DOHH2 (cell line): ENCODE results near the gene ZMIZ1.

ENCODE experiments used
- H3F3A ChIP-seq: fragments of 200-600 bp; sonication (generic), shearing (Covaris generic); 2 replicates; pipeline ENCODE4 v1.6.0; 2016; ENCODE audit warnings: antibody characterized with exemption, mild to moderate bottlenecking; ENCODE audit not compliant: control insufficient read depth, insufficient read depth
- H3K27ac ChIP-seq: fragments of 200-600 bp; sonication (generic); 2 replicates; pipeline ENCODE4 v1.5.1; 2014; ENCODE audit warnings: low read depth, mild to moderate bottlenecking, low read length, moderate library complexity
- H3K27me3 ChIP-seq: fragments of 200-600 bp; sonication (generic); 2 replicates; pipeline ENCODE4 v1.6.1; 2014; ENCODE audit warnings: mild to moderate bottlenecking, low read length, mixed read lengths; ENCODE audit not compliant: control insufficient read depth
- H3K36me3 ChIP-seq: fragments of 200-600 bp; sonication (generic); 2 replicates; pipeline ENCODE4 v1.6.1; 2014; ENCODE audit warnings: mild to moderate bottlenecking, low read length, moderate library complexity, mixed read lengths; ENCODE audit not compliant: control insufficient read depth
- H3K4me1 ChIP-seq: fragments of 200-600 bp; sonication (generic); 2 replicates; pipeline ENCODE4 v1.6.1; 2014; ENCODE audit warnings: mild to moderate bottlenecking, low read length, mixed read lengths; ENCODE audit not compliant: control insufficient read depth
- H3K4me2 ChIP-seq: fragments of 200-600 bp; sonication (generic); 2 replicates; pipeline ENCODE4 v1.6.0; 2014; ENCODE audit warnings: mild to moderate bottlenecking, low read length, moderate library complexity
- H3K4me3 ChIP-seq: fragments of 200-600 bp; sonication (generic); 2 replicates; pipeline ENCODE4 v1.5.1; 2014; ENCODE audit warnings: mild to moderate bottlenecking, low read length, mixed read lengths
- H3K79me2 ChIP-seq: fragments of 200-600 bp; sonication (generic); 2 replicates; pipeline ENCODE4 v1.6.1; 2014; ENCODE audit warnings: mild to moderate bottlenecking, low read length, mixed read lengths; ENCODE audit not compliant: control insufficient read depth
- H3K9me2 ChIP-seq: fragments of 200-600 bp; sonication (generic); replicated peaks from 2 replicates; pipeline ENCODE4 v1.6.1; 2014; ENCODE audit warnings: mild to moderate bottlenecking, low read length, mixed read lengths; ENCODE audit not compliant: control insufficient read depth
- H3K9me3 ChIP-seq: fragments of 200-600 bp; sonication (generic); 2 replicates; pipeline ENCODE4 v1.6.1; 2014; ENCODE audit warnings: antibody characterized with exemption, low read length, mixed read lengths; ENCODE audit not compliant: control insufficient read depth, insufficient read depth
- H4K20me1 ChIP-seq: fragments of 200-600 bp; sonication (generic); 2 replicates; pipeline ENCODE4 v1.6.0; 2014; ENCODE audit warnings: low read depth, mild to moderate bottlenecking, antibody characterized with exemption, low read length, moderate library complexity; ENCODE audit not compliant: control insufficient read depth, insufficient read depth
- EZH2phosphoT487 ChIP-seq: fragments of 200-600 bp; sonication (generic); IDR thresholded peaks from 2 replicates; pipeline ENCODE4 v1.6.1; 2017; ENCODE audit warnings: borderline replicate concordance, mild to moderate bottlenecking, antibody characterized with exemption, low read length, moderate library complexity, mixed read lengths
- TF ChIP-seq, protein P1 (sequence below): fragments of 200-600 bp; sonication (generic); IDR thresholded peaks from one replicate; pipeline ENCODE4 v1.5.1; 2014; ENCODE audit warnings: antibody characterized with exemption, mild to moderate bottlenecking, low read depth, low read length; ENCODE audit not compliant: poor library complexity, severe bottlenecking

Gene ZMIZ1

DNA sequence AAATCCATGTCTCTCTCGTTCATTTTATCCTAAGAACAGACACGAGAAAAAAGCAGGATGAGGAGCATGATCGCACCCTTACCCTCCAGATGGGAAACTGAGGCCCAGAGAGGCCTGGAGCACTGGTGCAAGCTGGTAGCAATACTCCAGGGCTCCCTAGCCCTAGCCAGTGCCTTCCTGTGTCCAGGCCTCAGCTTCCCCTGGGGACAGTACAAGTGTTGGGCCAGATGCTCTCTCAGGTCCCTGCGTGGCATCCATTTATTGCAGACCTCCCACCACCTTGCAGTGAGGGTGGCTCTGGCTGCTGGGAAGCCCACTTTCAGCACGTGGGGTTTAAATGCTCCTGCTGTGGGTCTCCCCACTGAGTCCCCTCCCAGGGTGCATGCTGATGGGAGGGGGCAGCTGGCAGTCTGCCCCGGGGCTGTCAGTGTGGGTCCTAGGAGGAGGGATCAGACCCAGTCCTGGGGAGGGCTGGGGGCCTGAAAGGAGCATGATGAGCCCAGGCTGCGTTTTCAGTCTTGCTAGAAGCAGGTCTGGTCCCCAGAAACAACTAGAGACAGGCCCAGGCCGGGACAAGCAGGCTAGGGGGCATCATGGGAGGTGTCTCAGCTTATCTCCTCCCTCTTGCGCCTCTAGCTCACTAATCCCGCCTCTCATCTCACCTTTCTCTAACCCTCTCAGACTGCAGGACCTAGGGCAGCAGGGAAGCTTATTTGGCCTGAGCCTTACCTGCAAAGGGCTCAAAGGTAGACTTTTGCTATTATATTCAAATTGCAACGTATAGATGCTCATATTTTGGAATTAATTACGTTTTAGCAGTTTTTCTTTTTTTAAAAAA is 277.8 kb downstream of the ZMIZ1 start:
- H3K27ac ChIP-seq: peak overlapping the region; percentile 70
- peak overlapping the region; percentile 90 for H3K4me3 ChIP-seq
- no peaks in the 10 kb centered on the region for H3K9me3 ChIP-seq
- H4K20me1 ChIP-seq: peaks cover 28% of the 10 kb centered on the region; the same call in 1 of the 2 replicates
- H3K4me2 ChIP-seq: peak overlapping the region; percentile 80
- H3K9me2 ChIP-seq: no peaks in the 10 kb centered on the region
- H3K79me2 ChIP-seq: peaks cover 38% of the 10 kb centered on the region
- H3K4me1 ChIP-seq: peaks cover 25% of the 10 kb centered on the region
- peaks cover 40% of the 10 kb centered on the region for H3K36me3 ChIP-seq
- no peaks in the 10 kb centered on the region for H3K27me3 ChIP-seq
- no peaks in the 10 kb centered on the region for H3F3A ChIP-seq
- no peak for TF ChIP-seq EZH2phosphoT487
- TF ChIP-seq, protein P1, sequence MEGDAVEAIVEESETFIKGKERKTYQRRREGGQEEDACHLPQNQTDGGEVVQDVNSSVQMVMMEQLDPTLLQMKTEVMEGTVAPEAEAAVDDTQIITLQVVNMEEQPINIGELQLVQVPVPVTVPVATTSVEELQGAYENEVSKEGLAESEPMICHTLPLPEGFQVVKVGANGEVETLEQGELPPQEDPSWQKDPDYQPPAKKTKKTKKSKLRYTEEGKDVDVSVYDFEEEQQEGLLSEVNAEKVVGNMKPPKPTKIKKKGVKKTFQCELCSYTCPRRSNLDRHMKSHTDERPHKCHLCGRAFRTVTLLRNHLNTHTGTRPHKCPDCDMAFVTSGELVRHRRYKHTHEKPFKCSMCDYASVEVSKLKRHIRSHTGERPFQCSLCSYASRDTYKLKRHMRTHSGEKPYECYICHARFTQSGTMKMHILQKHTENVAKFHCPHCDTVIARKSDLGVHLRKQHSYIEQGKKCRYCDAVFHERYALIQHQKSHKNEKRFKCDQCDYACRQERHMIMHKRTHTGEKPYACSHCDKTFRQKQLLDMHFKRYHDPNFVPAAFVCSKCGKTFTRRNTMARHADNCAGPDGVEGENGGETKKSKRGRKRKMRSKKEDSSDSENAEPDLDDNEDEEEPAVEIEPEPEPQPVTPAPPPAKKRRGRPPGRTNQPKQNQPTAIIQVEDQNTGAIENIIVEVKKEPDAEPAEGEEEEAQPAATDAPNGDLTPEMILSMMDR: no peak

DNA sequence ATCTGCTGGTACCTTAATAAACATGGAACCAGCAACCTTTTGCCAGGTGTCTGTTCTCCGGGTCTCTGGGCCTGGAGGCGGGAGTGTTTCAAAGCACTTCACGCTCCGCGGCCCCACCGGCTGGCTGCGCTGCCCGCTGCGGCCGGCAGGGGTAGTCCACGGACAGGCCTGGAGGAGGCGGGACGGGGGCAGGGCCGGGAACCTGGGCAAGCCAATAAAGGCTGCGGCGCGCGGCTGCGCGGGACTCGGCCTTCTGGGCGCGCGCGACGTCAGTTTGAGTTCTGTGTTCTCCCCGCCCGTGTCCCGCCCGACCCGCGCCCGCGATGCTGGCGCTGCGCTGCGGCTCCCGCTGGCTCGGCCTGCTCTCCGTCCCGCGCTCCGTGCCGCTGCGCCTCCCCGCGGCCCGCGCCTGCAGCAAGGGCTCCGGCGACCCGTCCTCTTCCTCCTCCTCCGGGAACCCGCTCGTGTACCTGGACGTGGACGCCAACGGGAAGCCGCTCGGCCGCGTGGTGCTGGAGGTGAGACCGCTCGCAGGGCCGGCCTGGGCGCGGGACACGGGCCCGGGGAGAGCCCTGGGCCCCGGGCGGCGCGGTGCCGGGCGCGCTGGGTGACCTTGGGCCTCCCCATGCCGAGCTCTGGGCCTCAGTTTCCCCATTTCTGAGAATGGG is 278.6 kb downstream of the ZMIZ1 start, which contains the start of gene PPIF:
TSS of gene PPIF (plus strand) at position 244 of the 668 bp plus-strand sequence. CDS start at position 324, 80 bp downstream.
- Histone ChIP-seq H3K4me1 (peaks cover 25% of the 10 kb centered on the region), H3K4me3 (peak within 1 kb of the TSS; percentile 90), H3K36me3 (peaks cover 48% of the 10 kb centered on the region), H3F3A (no peaks in the 10 kb centered on the region), H3K4me2 (peak within 1 kb of the TSS; percentile 80), H3K79me2 (peaks cover 40% of the 10 kb centered on the region), H4K20me1 (peaks cover 28% of the 10 kb centered on the region; the same call in 1 of the 2 replicates), H3K27ac (peak within 1 kb of the TSS; percentile 70), H3K27me3 (no peaks in the 10 kb centered on the region), H3K9me2 (no peaks in the 10 kb centered on the region), H3K9me3 (no peaks in the 10 kb centered on the region)
- TF ChIP-seq EZH2phosphoT487: no peak
- TF ChIP-seq, protein P1: peak; percentile 81

DNA sequence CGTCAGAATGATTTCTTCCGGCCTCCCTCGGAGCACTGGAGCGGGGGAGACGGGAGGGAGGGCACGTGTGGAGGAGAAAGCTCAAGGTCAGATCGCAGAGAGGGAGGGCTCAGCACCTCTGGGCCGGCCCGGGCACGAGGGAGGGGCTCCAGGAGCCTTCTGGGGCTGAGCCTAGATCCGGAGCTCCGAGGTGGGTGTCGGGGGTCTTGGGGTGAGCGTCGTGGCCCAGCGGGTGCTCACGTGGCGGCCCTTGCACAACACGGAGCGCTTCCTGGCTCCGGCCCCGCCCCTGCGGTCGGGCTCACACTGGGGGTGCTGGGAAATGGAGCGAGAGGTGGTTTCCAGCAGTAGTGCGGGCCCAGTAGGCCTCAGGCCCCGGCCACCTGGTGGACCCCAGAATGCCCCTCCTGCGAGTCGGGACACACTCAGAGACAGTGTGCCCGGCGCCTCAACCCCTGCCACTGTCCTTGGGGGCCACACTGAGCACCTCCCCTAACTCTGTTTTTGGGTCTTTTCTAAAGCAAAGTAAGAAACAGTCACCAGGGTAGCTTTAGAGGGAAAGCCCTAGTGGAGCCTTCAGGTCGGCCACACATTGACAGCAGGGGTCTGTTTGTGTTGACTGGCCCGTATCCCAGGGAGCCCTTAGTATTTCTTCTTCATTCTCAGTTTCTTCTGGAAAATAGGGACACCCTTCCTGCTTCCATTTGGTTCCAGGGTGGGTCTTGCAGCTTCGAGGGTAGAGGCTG is 279.3 kb downstream of the ZMIZ1 start:
- peak overlapping the region; percentile 70 for H3K27ac ChIP-seq
- peaks cover 40% of the 10 kb centered on the region for H3K79me2 ChIP-seq
- peaks cover 55% of the 10 kb centered on the region for H3K36me3 ChIP-seq
- peaks cover 28% of the 10 kb centered on the region; the same call in 1 of the 2 replicates for H4K20me1 ChIP-seq
- H3K9me3 ChIP-seq: no peaks in the 10 kb centered on the region
- peak overlapping the region; percentile 80 for H3K4me2 ChIP-seq
- no peaks in the 10 kb centered on the region for H3K27me3 ChIP-seq
- H3K4me3 ChIP-seq: peak overlapping the region; percentile 90
- TF ChIP-seq, protein P1: no peak
- no peak for TF ChIP-seq EZH2phosphoT487
- peaks cover 25% of the 10 kb centered on the region for H3K4me1 ChIP-seq
- no peaks in the 10 kb centered on the region for H3F3A ChIP-seq
- no peaks in the 10 kb centered on the region for H3K9me2 ChIP-seq
